GM19238 (cell line): ENCODE data around the gene SUSD3.

Experiments
- DNase-seq: peaks from one replicate; pipeline ENCODE4 v3.0.0; 2011; ENCODE audit warnings: low spot score; ENCODE audit not compliant: insufficient read length

SUSD3 gene

DNA sequence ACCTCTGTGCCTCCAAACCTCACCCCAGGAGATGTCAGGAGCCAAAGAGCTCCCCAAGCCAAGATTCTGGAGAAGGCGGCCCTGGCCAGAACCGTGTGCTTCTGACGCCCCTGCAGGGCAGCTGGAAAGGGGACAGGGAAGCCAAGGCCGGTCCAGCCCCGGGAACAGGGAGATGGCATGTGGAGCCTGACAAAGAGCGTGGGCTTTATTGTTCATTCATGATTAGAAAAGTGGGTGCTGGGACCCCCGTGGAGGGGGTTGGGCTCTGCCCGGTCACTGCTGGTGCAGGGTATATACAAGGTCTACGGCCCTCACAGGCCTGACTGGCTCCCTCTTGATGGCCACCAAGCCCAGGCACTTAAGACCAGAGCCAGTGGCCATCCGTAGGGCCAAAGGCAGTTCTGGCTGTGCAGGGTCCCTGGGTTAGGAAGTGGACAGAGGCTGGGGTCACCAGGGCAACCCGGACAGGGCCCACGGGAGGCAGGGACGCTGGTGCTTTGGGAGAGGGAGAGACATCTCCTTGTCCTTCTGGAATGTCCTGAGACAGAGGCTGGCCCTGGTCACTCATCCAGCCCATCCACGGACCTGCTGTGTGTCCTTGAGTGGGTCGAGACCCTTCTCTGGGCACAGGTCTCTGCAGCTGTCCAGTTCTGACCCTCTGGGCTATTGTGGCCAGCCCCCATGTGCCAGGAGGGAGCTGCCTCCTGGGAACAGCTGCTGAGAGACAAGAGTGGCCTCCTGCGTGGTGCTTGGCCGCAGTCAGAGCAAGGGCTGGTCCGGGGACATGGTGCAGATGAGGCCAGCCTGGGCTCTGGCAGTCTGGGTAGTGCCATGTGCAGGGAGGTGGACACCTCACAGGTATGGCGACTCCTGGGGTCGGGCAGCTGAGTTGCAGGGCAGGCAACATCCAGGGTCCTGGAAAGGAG is 63.1 kb downstream of the SUSD3 start:
- DNase-seq = no peak

DNA sequence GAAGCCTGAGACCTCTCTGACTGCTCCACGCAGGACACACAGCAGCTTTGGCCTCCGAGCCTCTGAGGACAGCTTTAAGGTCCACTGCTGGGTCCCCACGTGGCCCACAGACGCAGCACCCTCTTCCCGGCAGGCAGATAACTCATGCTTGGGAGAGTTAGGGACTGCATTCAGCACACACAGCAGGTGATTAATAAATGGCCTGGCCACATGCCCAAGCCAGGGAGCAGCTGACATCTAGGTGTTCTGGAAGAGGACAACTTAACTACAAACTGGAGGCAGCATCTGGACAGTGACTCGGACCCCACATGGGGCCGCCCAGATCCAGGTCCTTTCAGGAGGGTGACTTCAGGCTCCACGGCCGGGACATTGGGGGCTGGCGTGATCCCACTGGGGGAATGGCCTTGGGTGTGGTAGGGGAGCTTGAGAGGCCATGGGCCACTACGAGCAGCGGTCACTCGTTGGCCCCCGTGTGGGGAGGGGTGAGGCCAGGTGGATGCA is 64.3 kb downstream of the SUSD3 start:
- no peak for DNase-seq

DNA sequence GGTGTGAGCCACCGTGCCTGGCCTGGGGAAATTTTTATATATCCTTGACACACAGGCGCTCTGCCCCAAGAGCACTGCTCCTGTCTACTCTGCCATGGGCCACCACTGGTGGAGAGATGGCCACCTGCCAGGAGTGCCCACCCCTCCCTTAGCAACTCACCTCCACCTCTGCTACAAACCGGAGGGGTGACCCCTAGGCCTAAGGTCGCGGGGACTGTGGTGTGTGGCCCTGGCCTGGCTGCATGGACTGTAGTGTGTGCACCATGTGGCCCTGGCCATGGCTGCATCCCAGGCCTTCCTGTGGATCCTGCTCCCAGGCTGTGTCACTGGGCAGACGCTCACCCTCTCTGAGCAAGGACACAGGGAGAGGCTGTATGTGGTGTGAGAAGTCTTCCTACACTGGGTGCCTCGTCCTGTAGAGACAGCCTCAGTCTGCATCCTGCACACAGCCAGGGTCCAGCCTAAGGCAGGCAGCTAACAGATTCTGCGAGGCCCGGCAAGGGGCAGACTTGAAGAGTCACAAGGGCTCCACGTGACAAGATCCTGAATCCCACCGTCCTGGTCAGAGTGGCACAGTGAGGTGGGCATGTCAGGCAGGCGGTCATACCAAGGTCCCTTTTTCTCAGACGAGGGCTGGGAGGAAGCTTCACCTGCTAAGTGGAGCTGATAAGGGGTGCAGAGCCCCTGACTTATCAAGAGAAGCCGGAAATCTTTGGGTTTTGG is 65.2 kb downstream of the SUSD3 start:
- no peak for DNase-seq

DNA sequence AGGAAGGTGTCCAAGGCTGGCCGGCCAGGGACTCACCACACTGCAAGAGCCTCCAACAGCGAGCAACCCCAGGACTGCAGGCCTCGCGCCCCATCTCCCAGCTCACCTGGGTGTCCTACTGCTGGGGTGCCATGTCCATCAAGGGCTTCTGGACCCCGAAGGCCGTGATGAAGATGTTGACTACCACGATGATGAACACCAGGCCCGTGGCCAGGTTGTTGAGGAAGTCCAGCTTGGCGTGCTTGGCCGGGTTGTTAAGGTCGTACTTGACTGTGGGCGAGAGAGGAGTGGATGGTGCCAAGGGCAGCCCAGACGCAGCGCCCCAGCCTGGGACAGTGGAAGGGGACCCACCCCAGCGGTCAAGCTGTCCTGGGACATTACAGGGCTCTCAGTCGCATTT is 66.3 kb downstream of the SUSD3 start:
- no peak for DNase-seq

DNA sequence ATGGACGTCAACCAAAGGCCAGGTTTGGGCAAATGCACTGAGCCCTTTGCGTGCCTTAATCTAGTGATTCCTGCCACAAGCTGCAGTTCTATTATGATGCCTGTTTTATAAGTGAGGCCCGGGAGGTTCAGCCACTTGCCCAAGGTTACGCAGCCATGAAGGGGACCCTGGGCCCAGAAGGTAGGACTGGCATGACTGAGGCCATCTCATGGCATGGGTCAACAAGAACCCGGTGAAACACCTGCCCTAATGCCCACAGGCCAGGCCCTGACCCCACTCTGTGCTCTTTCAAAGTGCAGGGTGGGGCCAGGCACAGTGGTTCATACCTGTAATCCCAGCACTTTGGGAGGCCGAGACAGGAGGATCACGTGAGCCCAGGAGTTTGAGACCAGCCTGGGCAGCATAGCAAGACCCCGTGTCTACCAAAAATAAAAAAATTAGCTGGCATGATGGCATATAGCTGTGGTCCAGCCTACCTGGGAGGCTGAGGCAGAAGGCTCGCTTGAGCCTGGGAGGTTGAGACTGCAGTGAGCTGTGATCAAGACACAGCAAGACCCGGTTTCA is 66.9 kb downstream of the SUSD3 start:
- DNase-seq = no peak

DNA sequence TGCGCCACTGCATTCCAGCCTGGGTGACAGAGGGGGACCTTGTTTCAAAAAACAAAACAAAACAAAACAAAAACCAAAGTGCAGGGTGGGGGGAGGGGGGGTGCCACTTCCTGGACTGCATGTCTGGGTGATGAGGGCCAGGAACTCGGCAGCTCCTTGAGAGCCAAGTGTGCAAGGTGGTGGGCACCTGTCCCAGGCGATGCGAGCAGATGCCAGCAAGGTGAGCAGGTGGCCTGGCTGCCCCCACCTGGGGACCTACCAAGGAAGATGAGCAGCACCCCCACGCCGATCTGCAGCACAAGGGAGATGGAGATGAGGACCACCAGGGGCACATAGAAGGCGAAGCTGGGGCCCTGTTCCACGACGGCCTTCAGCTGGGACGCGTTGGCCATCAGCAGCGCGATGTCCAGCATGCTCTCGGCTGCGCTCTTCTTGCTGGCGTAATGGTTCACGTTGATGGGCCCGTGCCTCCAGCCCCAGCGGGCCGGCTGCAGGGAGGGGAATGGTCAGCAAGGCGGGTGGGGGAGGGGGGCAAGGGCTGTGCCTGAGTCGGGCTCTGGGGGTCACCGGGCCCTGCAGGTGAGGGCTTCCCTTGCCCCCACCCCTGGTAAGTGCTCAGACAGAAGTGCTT is 67.8 kb downstream of the SUSD3 start:
- DNase-seq = no peak

DNA sequence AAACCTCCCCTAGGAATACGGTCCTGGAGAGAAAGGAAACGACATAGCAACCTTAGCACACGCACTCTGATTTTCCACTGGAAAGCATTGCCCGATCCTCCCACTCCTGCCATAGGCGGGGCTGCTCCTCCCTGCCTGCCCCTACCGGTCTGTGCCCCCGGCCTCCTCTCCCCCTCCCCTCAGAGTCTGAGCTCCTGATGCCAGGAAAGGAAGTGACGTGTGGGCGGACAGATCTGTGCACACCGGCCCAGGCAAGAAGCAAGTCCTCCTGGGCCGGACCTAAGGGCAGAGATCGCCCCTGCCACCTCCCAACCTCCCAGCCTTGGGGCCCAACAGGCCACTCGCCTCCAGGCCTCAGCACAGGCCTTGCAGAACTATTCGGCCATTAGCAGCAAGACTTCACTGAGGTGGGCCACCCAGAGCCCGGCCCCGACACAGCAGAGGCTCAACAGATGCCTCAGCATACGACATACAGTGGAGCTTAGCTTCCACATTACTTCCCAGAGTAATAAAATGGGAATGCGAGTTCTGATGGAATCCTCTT is 68.4 kb downstream of the SUSD3 start:
- no peak for DNase-seq

DNA sequence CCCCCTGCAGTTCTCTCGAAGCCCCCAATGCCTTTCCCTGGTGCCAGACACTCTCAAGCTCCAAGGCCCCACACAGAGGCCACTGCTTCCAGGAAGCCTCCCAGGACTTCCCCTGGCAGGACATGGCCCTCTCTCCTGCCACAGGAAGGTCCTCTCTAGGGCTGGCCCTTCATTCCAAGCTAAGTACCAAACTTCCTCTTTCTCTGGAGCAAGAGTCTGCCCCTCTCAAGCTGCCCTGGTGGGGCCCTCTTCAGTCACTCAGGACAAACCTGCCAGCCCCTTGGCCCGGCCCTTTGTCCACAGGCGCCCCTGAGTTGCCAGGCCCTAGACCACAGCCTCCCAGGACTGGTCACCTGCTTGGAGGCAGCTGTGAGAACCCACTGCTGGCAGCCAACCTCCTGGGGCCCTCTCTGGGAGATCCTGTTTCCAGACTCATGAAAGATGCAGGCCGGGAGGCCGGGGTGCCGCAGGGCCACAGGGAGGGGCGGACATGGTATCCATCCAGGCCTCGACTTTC is 69.0 kb downstream of the SUSD3 start:
- DNase-seq = no peak

DNA sequence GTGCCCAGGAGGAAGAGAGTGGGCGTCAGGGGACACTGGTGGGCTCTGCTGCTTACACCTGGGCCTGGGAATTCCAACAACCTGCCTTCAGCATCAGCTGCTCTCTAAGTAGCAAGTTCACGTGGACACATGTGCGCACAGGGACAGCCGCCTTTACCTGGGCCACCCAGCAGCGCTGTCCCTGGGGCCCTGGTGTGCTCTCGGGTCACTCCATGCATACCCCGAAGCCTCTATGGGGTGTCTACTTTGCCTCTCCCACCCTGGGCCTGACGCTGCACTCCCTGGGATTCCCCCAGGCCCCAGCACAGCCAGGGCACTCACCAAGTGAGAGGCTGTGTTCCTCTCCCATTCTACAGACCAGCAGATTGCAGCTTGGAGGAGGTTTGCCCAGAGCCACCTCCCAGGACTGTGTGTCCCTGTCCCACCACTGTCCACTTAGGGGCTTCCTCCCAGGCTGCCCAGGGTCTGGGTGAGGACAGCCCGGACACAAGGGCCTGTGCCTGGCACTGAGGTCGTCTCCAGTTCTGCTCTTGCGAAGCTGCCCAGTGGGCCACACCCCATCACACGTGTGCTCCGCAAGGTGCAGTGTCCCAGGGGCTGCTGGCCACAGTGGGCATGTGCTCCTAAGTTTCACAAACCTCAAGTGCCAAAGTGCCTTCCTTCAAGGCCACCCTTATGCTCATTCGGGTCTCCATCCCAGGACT is 69.7 kb downstream of the SUSD3 start:
- DNase-seq = no peak

DNA sequence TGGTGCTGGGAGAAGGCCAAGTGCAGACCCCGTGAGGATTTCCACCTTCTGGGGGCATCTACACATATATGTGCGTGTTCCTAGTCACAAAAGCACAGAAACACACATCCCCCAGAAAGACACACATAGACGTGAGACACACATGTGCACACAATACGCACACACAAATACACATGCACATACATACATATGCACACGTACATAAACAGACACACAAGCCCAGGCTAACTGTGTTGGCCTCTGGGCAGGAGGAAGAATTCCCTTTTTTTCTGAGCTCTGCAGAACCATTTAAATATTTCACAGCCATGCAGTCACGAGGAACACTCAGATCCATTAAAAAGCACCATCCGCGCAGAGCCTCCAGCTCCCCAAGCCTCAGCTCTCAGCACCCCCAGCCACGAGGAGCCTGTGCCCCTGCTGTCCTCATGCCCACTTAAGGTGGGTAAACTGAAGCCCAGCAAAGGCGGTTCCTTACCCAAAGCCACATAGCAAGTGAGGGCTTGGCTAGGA is 70.3 kb downstream of the SUSD3 start:
- DNase-seq = no peak

DNA sequence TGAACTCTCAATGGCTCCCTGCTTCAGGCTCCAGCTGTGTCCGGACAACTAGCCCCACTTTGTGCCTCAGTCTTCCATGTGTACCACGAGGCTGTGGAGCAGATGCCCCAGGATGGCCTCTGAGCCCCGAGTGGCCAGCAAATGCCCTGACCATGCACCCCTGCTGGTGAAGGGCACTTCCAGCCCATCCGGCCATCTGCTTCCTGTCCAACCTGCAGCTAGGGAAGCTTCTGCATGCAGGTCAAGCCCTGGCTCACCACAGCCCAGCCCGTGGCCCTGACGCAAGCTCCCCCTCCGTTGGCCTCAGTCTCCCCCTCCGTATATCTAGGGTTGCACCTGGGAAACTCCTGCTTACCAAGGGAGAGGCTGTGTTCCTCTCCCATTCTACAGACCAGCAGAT is 70.8 kb downstream of the SUSD3 start:
- DNase-seq = no peak

DNA sequence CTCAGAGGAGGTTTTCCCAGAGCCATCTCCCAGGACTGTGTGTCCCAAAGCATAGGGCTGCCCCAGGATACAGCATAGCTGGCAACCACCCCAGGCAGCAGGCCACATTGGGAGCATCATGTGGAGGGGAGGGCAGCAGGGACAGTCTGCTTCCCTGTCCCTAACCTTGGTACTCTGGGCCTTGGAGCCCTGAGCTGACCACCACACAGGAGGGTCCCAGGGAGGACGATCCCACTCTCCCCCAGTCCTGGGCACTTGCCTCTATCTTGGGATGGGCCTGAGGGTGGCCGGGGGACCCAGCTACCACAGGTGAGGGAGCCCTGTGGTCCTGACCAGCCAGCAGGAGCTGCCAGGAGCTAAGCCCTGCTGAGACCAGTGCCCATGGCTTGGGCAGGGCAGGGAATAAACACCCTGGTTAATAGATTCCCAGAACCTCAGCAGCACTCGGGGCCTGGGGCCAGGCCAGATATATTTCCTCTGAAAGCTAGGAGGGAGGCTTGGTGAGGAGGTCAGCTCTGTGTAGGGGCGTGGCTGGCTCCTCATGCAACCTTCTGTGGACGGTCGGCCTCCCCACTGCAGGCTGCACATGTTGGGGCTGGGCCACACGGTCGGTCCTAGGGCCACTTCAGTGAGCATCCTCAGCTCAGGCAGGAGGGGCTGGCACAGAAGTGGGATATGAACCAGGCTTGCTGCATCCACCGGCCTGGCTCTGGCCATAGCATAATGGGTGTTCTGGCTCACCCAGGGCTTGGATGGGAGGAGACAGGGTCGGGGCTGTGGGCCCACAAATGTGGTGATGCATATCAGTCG is 71.4 kb downstream of the SUSD3 start:
- no peak for DNase-seq

DNA sequence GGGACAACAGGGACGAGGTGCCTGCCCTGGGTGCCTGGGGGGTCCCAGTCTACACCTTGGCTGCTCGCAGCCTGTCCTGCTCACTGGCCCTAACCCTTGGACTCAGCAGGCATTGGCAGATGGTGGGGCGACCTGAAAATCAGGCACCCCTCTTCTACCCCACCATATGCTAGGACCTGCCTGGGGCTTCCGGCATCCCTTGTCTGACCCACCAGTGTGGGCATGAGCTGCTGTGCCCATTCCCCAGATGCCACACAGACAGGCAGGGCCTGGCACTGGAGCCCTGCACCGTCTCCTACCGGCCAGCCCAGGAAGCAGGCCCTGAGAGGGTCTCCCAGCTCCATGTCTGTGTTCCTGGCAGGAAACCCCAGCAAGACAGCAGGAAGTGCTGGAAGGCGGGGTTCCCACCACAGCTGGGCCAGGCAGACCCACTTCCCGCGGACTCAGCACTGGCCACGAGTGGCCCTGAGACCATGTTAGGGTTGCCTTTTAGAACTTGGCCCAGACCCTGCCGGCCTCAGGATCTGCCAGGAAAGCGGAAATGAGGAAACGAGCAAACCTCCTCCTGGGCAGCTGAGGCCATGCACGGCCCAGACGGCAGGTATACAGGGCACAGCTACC is 72.5 kb downstream of the SUSD3 start:
- DNase-seq = no peak

DNA sequence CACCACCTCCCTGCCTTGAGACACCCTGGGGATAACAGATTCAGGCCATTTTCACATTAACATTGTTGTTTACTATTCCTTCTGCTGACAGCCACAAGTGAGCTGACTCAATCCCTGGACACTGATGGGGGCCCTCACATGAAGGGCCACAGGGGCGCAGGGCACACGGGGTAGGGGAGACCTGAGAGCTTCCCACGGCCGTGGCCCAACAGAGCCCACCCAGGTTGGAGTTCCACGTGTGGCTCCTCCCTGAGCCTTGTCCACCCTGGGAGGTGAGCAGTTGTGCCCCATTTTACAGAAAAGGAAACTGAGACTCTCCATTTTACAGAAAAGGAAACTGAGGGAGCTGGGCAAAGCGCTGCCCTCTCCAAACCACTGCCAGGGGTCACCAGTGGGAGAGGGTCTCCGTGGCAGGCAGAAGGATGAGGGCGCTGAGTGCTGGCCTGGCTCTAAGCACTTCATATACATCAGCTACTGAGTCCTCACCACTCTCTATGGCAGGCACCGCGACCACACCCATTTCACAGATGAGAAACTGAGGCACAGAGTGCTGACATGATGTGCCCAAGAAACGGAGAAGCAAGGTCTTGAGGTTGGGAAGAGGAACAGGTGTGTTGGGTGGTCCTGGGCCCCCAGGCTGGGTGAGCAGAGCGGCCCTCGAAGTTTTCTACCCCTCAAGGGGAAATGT is 73.2 kb downstream of the SUSD3 start:
- no peak for DNase-seq

DNA sequence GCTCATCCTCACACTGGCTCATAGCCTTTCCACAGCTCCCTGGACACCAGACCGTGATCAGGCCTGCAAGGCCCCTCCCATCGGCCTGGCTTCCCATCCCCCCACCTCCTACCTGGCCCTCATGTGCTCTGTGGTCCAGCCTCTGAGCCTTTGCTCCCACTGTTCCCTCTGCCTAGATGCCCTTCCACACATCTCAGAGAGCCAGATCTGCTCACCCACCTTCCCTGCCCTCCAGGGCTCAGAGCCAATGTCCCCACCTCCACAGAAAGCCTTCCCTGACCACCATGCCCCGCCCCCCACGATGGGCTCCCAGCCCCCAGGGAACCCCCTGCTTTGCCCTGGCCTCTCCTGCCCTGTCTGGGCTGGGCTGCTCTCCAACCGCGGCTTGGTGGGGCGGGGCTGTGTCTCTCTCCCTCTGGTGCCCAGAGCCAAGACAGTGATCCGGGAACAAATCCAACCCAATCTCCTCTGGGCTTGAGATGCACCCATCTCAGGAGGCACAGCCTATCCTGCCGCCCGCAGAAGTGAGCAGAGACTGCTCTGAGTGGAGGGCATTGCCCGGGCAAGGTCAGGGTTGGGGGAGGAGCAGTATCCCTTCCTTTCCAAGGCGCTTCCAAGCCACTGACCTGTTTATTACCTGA is 73.9 kb downstream of the SUSD3 start:
- no peak for DNase-seq

DNA sequence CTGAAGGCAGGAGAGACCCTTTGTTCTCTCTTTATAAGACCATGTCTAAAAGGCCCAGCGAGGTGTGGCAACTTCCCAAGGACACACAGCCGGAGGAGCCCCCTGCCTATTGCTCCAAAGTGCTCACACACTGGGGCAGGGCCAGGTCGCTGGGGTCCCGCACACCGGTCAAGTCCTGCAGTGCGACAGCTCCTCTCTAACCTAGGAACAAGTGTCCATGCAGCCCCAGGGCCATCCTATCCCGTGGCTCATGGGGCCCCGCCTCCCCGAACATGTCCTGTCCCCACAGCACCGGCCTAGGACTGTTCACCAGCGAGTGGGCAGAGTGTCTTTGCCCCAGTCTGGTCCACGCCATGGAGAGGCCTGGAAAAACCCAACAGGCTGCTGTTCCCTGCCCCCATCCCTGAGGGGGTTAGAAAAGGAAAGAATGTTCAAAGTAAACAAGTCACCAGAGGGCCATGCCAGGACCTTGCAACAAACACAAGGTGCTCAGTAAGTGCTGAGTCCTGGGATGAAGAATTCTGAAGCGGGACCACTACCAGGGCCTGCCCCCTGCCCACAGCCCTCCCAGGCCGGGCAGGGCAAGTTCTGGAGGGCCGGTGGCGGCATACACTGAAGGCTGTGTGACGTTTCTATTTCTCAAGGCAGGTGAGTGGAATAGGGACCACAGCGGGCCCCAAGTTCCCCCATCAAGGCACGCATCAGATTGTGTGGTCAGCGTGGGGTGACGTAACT is 74.6 kb downstream of the SUSD3 start:
- peak; percentile 64 for DNase-seq

DNA sequence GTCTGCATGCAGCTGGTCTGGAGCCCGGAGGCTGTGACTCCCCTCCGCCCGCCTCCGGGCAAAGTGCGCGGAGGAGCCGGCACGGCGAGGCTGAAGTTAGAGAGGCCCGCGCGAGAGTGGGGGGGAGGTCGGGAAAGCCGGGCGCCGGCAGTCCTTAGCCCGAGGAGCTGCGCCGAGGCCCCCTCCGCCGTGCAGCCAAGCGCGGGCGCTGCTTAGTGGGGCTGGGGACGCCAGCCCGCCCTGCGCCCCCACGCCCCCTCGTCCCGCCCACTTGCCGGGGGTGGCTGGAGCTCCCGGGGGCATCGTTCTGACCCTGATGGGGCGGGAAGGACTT is 75.1 kb downstream of the SUSD3 start:
- no peak for DNase-seq
